NOMO-1 treated with dmso at 0.1 percent for 144 hours (cell line): ENCODE measurements around the gene CELF4.

ENCODE experiments used
- DNase-seq: peaks from one replicate; lab custom pipeline; 2025; ENCODE audit not compliant: unreplicated experiment; lab: John Stamatoyannopoulos, UW

The CELF4 gene

GRCh38 chr18:37266290-37266689 is 299.3 kb downstream of the CELF4 start:
- DNase-seq = no peak

GRCh38 chr18:37265382-37265781 is 300.2 kb downstream of the CELF4 start:
- DNase-seq = no peak

- no peak for DNase-seq
Observed at GRCh38 chr18:37264956-37265355, 300.6 kb downstream of the CELF4 start.

GRCh38 chr18:37261988-37262387 is 303.6 kb downstream of the CELF4 start:
- no peak for DNase-seq

- DNase-seq = no peak
Observed at GRCh38 chr18:37261246-37261840, 304.3 kb downstream of the CELF4 start.

- DNase-seq = no peak
Observed at GRCh38 chr18:37260367-37261093, 305.1 kb downstream of the CELF4 start.

- DNase-seq = no peak
Observed at GRCh38 chr18:37259711-37260110, 305.9 kb downstream of the CELF4 start.

GRCh38 chr18:37258819-37259218 is 306.8 kb downstream of the CELF4 start:
- DNase-seq = no peak

GRCh38 chr18:37258131-37258530 is 307.5 kb downstream of the CELF4 start:
- DNase-seq = no peak

GRCh38 chr18:37254973-37255372 is 310.6 kb downstream of the CELF4 start:
- DNase-seq = no peak

- DNase-seq = no peak
Observed at GRCh38 chr18:37254236-37254754, 311.3 kb downstream of the CELF4 start.

- DNase-seq = no peak
Observed at GRCh38 chr18:37253394-37254235, 312.0 kb downstream of the CELF4 start.

GRCh38 chr18:37252854-37253393 is 312.7 kb downstream of the CELF4 start:
- DNase-seq = no peak

- DNase-seq = no peak
Observed at GRCh38 chr18:37252342-37252741, 313.3 kb downstream of the CELF4 start.

GRCh38 chr18:37251679-37252078 is 313.9 kb downstream of the CELF4 start:
- DNase-seq = no peak

- DNase-seq = no peak
Observed at GRCh38 chr18:37249895-37250618, 315.5 kb downstream of the CELF4 start.

GRCh38 chr18:37249171-37249886 is 316.3 kb downstream of the CELF4 start:
- DNase-seq = no peak

- no peak for DNase-seq
Observed at GRCh38 chr18:37248281-37248680, 317.3 kb downstream of the CELF4 start.

- no peak for DNase-seq
Observed at GRCh38 chr18:37247497-37248161, 318.0 kb downstream of the CELF4 start.
